GM12864 (cell line): ENCODE measurements around the gene AGFG2.

Experiments used
- DNase-seq: peaks from one replicate; pipeline ENCODE4 v3.0.0-alpha.2; 2011; ENCODE audit warnings: low read depth
- H3K4me3 ChIP-seq: 2 replicates; pipeline ENCODE4 v1.5.1; 2011; ENCODE audit warnings: mild to moderate bottlenecking, low read depth, low read length, control low read depth
- CTCF ChIP-seq: IDR thresholded peaks from 2 replicates; pipeline ENCODE4 v1.5.1; 2011; ENCODE audit warnings: low read depth, mild to moderate bottlenecking, moderate library complexity, low read length, control low read depth, inconsistent platforms; ENCODE audit errors: missing control alignments

The AGFG2 gene

GRCh38 chr7:100575206-100575631 is 36.2 kb downstream of the AGFG2 start:
- no peak overlapping the region for H3K4me3 ChIP-seq
- no peak for DNase-seq
- TF ChIP-seq CTCF, result no peak

GRCh38 chr7:100575746-100576383 is 36.9 kb downstream of the AGFG2 start:
- DNase-seq, result no peak
- no peak overlapping the region for H3K4me3 ChIP-seq
- TF ChIP-seq CTCF, result no peak

GRCh38 chr7:100576384-100576993 is 37.5 kb downstream of the AGFG2 start:
- no peak overlapping the region for H3K4me3 ChIP-seq
- TF ChIP-seq CTCF, result no peak
- no peak for DNase-seq

GRCh38 chr7:100577103-100577502 is 38.1 kb downstream of the AGFG2 start:
- no peak for TF ChIP-seq CTCF
- H3K4me3 ChIP-seq, result no peak overlapping the region
- no peak for DNase-seq

GRCh38 chr7:100577507-100577906 is 38.5 kb downstream of the AGFG2 start:
- TF ChIP-seq CTCF, result no peak
- no peak for DNase-seq
- no peak overlapping the region for H3K4me3 ChIP-seq

GRCh38 chr7:100578246-100579183 is 39.5 kb downstream of the AGFG2 start:
- DNase-seq, result no peak
- H3K4me3 ChIP-seq, result no peak overlapping the region
- TF ChIP-seq CTCF, result no peak
